Adrenal gland (tissue), 5 donors: ENCODE data around the gene TM4SF4.

Experiments used
- CTCF ChIP-seq, 6 experiments: fragments of 450-650 bp in 4 of 6; fragments of 200-600 bp in 2 of 6; sonication (generic) in 1 of 6; IDR thresholded peaks; 1 replicate in 5 of 6; 2 replicates in 1 of 6; pipeline versions ENCODE4 v1.5.1 to v1.8.0; 2016 to 2021; ENCODE audit warnings: antibody characterized with exemption in 6 of 6, mild to moderate bottlenecking in 2 of 6, moderate library complexity in 1 of 6
- POLR2A ChIP-seq, 2 donors: fragments of 450-650 bp; IDR thresholded peaks; one replicate each; pipeline ENCODE4 v1.6.1; 2017; ENCODE audit warnings: antibody characterized with exemption in 2 of 2, mild to moderate bottlenecking in 2 of 2, moderate library complexity in 1 of 2
- donor health status: DM: no; HTN: no; CAD: no.

- TF ChIP-seq CTCF (IDR thresholded peaks at IDR 0.05) (no peak), POLR2A (IDR thresholded peaks at IDR 0.05) (no peak)
Observed at GRCh38 chr3:149541091-149541491, 66.6 kb downstream of the TM4SF4 start.
